ENCODE data around the gene SPEF1.

Gene SPEF1

DNA sequence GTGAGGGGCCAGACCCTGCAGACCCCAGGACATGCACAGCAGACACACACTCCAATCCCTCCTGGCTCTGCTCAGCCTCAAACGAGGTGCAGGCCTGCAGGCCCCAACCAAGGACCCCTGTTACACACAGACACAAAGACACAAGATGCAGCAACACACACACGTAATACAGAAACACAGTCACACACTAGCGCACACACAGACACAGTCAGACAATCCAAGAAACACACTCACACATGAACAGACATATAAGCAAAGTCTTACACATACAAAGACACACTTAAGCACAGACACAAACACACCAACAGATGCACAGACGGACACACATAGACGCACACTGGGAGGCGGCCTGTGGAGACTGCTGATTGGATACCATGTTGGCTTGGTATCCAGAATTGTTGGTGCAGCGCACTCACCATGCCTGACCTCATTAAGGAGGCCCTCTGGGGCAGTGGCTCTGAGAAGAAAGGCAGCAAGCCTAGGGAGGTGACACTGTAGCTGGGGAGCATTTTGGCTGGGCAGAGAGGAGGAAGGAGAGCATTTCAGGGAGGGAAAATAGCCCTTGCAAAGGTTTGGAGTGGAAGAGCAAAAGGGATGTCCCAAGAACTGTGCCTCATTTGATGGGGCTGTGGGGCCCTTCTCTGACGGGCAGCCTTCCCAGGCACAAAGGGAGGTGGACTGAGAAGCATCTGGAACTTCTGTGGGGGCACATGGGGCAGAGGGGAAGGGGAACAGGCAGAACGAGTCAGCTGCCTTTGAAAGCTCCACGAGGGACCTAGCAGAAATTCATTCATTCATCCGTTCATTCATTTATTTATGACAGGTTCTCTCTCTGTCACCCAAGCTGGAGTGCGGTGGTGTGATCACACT, 50.2 kb downstream of the SPEF1 start:
- no peaks in the 10 kb centered on the region for H3K36me3 ChIP-seq (ENCODE audit: control insufficient read depth in 1 of 2, insufficient read depth in 2 of 2, low read length in 2 of 2)
- H3K9me3 ChIP-seq (ENCODE audit: control insufficient read depth in 1 of 2, low read length in 2 of 2) = no peaks in the 10 kb centered on the region
- no peak overlapping the region for H3K27ac ChIP-seq (ENCODE audit: low read depth, low read length)
- H3K4me3 ChIP-seq (ENCODE audit: low read depth in 1 of 2, low read length in 2 of 2) = no peak overlapping the region
- H3K4me1 ChIP-seq (ENCODE audit: control insufficient read depth in 1 of 2, insufficient read depth in 2 of 2, low read length in 2 of 2) = peaks cover 18 to 20% of the 10 kb centered on the region in 2 donors
- H3K27me3 ChIP-seq (ENCODE audit: control insufficient read depth in 1 of 2, insufficient read depth in 2 of 2, low read length in 2 of 2) = peaks cover 15 to 22% of the 10 kb centered on the region in 2 donors
- no peak overlapping the region for H3K9ac ChIP-seq (ENCODE audit: low read depth in 1 of 2, low read length in 2 of 2)

DNA sequence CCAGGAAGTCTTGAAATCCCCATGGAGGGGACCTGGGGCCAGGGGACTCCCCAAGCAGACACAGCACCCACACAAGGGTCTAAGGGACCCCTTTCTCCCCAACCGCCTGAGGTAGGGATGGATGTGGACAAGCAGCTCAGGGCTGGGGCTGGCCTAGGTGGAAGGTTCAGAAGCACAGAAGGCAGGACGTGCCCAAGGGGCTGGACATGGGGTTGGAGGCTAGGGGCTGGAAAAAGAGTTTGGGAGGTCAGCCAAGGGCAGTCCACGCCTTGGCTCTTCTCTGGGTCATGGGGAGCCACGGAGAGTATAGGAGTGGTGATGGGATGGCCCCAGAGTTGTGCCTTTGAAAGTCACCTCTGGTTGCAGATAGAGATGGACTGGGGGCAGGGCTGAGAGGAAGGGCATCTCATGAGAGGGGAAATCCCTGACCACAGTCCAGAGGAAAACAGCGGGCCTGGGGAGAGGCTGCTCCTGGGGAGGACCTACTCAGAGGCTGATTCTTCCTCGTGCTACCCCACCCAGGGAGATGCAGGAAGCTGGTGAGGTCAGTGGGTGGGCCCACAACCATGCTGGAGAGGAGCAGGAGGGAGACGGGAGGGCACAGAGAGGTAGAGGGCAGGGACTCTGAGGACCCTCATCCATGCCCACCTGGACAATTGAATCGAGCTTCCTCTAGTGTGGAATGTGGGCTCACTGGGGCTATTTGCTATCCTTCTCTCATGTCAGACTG, 51.3 kb downstream of the SPEF1 start:
- Histone ChIP-seq H3K4me3 (ENCODE audit: low read depth in 1 of 2, low read length in 2 of 2) (no peak overlapping the region), H3K27ac (ENCODE audit: low read depth, low read length) (no peak overlapping the region), H3K4me1 (ENCODE audit: control insufficient read depth in 1 of 2, insufficient read depth in 2 of 2, low read length in 2 of 2) (peaks cover 10 to 13% of the 10 kb centered on the region in 2 donors), H3K9me3 (ENCODE audit: control insufficient read depth in 1 of 2, low read length in 2 of 2) (no peaks in the 10 kb centered on the region), H3K36me3 (ENCODE audit: control insufficient read depth in 1 of 2, insufficient read depth in 2 of 2, low read length in 2 of 2) (no peaks in the 10 kb centered on the region), H3K27me3 (ENCODE audit: control insufficient read depth in 1 of 2, insufficient read depth in 2 of 2, low read length in 2 of 2) (peaks cover 15 to 22% of the 10 kb centered on the region in 2 donors), H3K9ac (ENCODE audit: low read depth in 1 of 2, low read length in 2 of 2) (no peak overlapping the region)

DNA sequence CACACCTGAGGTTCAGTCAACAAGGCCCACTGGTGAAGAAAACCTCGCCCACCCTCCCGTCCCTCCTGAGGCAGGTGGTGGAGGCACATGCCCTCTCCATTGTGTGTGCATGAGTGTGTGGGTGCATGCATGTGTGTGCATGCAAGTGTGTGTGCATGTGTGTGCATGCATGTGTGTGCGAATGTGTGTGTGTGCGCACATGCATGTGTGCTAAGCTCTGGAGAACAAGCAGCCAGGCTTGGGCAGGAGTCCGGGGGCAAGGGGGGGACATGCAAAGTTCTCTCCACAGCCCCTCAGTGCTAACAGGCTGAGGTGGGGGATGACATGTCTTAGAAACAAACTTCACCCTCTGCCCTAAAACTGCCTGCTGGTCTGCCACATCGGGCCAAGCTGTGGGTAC, 51.9 kb downstream of the SPEF1 start:
- Histone ChIP-seq H3K9me3 (ENCODE audit: control insufficient read depth in 1 of 2, low read length in 2 of 2) (no peaks in the 10 kb centered on the region), H3K4me1 (ENCODE audit: control insufficient read depth in 1 of 2, insufficient read depth in 2 of 2, low read length in 2 of 2) (peaks cover 4 to 8% of the 10 kb centered on the region in 2 donors), H3K9ac (ENCODE audit: low read depth in 1 of 2, low read length in 2 of 2) (no peak overlapping the region), H3K27me3 (ENCODE audit: control insufficient read depth in 1 of 2, insufficient read depth in 2 of 2, low read length in 2 of 2) (peaks cover 17 to 22% of the 10 kb centered on the region in 2 donors), H3K4me3 (ENCODE audit: low read depth in 1 of 2, low read length in 2 of 2) (no peak overlapping the region), H3K36me3 (ENCODE audit: control insufficient read depth in 1 of 2, insufficient read depth in 2 of 2, low read length in 2 of 2) (no peaks in the 10 kb centered on the region), H3K27ac (ENCODE audit: low read depth, low read length) (no peak overlapping the region)

DNA sequence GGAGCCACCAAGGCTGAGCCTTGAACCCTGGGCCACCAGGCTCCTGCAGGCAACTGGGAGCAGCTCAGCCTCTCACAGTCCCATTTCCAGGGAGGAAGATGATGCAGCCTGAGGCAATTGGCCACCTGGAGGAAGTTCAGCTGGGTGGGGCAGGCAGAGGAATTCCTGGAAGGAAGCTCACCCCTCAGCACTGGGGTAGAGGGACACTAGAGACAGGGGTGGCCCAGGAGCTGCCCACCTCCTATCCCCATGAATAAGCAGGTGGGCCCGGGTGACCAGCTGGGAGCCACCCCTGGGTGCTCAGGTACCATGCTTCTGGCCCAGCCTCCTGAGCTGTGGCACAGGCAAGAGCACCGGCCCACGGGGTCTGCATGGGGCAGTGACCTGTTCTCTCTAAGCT, 52.4 kb downstream of the SPEF1 start:
- Histone ChIP-seq H3K9me3 (ENCODE audit: control insufficient read depth in 1 of 2, low read length in 2 of 2) (no peaks in the 10 kb centered on the region), H3K36me3 (ENCODE audit: control insufficient read depth in 1 of 2, insufficient read depth in 2 of 2, low read length in 2 of 2) (no peaks in the 10 kb centered on the region), H3K9ac (ENCODE audit: low read depth in 1 of 2, low read length in 2 of 2) (no peak overlapping the region), H3K27ac (ENCODE audit: low read depth, low read length) (no peak overlapping the region), H3K4me3 (ENCODE audit: low read depth in 1 of 2, low read length in 2 of 2) (no peak overlapping the region), H3K27me3 (ENCODE audit: control insufficient read depth in 1 of 2, insufficient read depth in 2 of 2, low read length in 2 of 2) (peaks cover 17 to 22% of the 10 kb centered on the region in 2 donors), H3K4me1 (ENCODE audit: control insufficient read depth in 1 of 2, insufficient read depth in 2 of 2, low read length in 2 of 2) (peaks cover 0 to 3% of the 10 kb centered on the region in 2 donors)

DNA sequence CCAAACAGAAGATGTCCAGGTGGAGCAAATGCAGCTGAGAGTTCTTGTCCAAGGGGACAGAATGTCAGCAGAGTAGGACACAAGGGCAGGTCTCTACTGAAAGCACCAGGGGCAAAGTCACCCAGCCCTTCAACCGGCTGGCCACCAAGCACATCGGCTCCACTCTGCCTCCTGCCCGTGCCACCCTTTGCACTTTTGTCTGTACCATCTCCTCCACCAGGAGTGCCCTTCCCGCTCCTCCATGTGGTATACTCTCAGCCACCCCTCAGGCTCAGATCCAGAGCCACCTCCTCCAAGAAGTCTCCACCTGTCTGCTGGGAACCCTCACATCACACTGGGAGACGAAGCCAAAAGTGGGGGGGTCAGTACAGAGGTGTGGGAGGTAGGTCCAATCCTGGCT, 52.9 kb downstream of the SPEF1 start:
- Histone ChIP-seq H3K27ac (ENCODE audit: low read depth, low read length) (no peak overlapping the region), H3K4me3 (ENCODE audit: low read depth in 1 of 2, low read length in 2 of 2) (no peak overlapping the region), H3K9ac (ENCODE audit: low read depth in 1 of 2, low read length in 2 of 2) (no peak overlapping the region), H3K9me3 (ENCODE audit: control insufficient read depth in 1 of 2, low read length in 2 of 2) (no peaks in the 10 kb centered on the region), H3K36me3 (ENCODE audit: control insufficient read depth in 1 of 2, insufficient read depth in 2 of 2, low read length in 2 of 2) (no peaks in the 10 kb centered on the region), H3K4me1 (ENCODE audit: control insufficient read depth in 1 of 2, insufficient read depth in 2 of 2, low read length in 2 of 2) (no peaks in the 10 kb centered on the region), H3K27me3 (ENCODE audit: control insufficient read depth in 1 of 2, insufficient read depth in 2 of 2, low read length in 2 of 2) (peaks cover 17 to 21% of the 10 kb centered on the region in 2 donors)

Measured in duodenal mucosa (tissue), 2 donors.